Mucosa of descending colon (tissue), 3 donors: ENCODE measurements around the gene RNASE2. TPM values are rescaled to one million over a fixed set of nuclear protein-coding genes. Genes with fewer than 3 reads are reported as not detected.
"Not testable (repeated sequence)": the region's sequence is repeated elsewhere in the genome, so short reads cannot be mapped to it uniquely, and the experiment has no call there.

Source experiments
- ATAC-seq: fragments of 200-7000 bp; cut with Tn5 transposase; one replicate; pipeline ENCODE4 v1.9.1; 2020; ENCODE audit warnings: mild to moderate bottlenecking, moderate library complexity
- DNase-seq, 3 donors: peaks; one replicate each; pipeline ENCODE4 v3.0.0-alpha.2; 2020
- H3K36me3 ChIP-seq: fragments of 200-600 bp; one replicate; pipeline ENCODE4 v1.8.0; 2021; ENCODE audit warnings: low read depth, mild to moderate bottlenecking
- H3K4me1 ChIP-seq: fragments of 200-600 bp; one replicate; pipeline ENCODE4 v1.8.0; 2021; ENCODE audit warnings: low read depth, mild to moderate bottlenecking
- H3K4me3 ChIP-seq: fragments of 200-600 bp; one replicate; pipeline ENCODE4 v1.8.0; 2021; ENCODE audit warnings: mild to moderate bottlenecking
- H3K9me3 ChIP-seq: fragments of 200-600 bp; one replicate; pipeline ENCODE4 v1.8.0; 2021; ENCODE audit warnings: mild to moderate bottlenecking
- intact Hi-C, 2 donors: fragments of 100-400 bp; cut with DNase I in 1 of 2; cut with micrococcal nuclease in 1 of 2; formaldehyde crosslinking; loops; one replicate each; pipeline versions ENCODE4 v1.11.0 to v1.11.1; 2022; cut with DNase I, micrococcal nuclease
- long read RNA-seq, 2 donors: library from polyadenylated mRNA; unstranded; transcript quantifications; one replicate each; pipeline ENCODE4 v2.0.0, GENCODE V29; 2019 to 2021
- total RNA-seq, 3 donors: library from RNA; stranded (reverse); fragmentation: NEBNext Ultra II Directional in 2 of 3; extraction: Animal tissue kit (Norgen Biotek cat#: 25700) in 2 of 3; gene quantifications; one replicate each; pipeline versions ENCODE4 v1.2.1 to v1.2.4, GENCODE V29; 2021 to 2023
- TF ChIP-seq, protein P1 (sequence below): fragments of 200-600 bp; IDR thresholded peaks from one replicate; pipeline ENCODE4 v1.8.0; 2022; ENCODE audit warnings: antibody characterized with exemption, mild to moderate bottlenecking
- donor health status: DM: no; HTN: no; CAD: no; lungs with moderate emphysema.
- donor health status: DM: no; HTN: no; CAD: no.
- donor health status: DM: no; HTN: yes; CAD: no.

RNASE2 gene
- 1 to 10 TPM in 1 of 3 donors, under 1 TPM in 1, not detected in 1; 0.96 to 4.0 TPM for total RNA-seq
- long read RNA-seq, donor 1 = 0 reads
- long read RNA-seq, donor 2 = 0 reads

DNA sequence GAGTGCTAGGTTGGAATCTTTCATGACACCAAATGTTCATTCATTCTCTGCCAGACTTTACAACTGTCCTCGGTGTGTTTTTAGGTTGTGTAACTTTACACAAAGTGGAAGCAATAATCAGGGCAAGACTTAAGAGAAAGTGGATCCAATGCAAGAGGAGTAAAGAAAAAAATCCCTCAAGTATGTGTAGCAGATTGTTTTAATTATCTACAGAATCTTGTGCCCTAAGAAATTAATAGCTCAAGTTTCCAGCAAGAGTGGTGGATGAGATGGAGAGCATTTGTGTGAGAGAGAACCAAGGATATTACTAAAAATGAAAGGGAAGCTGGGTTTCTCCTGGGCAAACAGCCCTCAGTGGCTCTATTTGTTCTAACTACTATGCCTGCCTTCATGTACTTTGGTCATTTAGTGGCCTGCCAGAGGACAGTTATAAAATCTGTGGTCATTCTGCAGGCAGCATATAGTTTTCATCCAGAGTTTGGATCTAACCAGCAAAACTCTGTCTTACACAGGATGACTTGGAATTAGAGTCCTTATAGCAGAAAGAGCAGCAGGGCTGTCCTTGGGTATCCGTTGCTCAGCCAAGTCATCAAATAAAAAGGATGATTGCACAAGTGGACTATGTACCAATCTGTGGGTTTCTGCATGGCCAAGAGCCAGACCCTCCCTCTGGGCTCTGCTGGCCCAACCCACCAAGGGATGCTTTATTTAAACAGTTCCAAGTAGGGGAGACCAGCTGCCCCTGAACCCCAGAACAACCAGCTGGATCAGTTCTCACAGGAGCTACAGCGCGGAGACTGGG is at the start of gene RNASE2:
TSS of gene RNASE2 (plus strand) at position 752 of the 802 bp plus-strand sequence. CDS start 285 bp downstream, outside the sequence.
- H3K9me3 ChIP-seq, H3K36me3 ChIP-seq, DNase-seq, H3K4me1 ChIP-seq, intact Hi-C loops, H3K4me3 ChIP-seq: not testable (repeated sequence)
- ATAC-seq = peak; percentile 49

DNA sequence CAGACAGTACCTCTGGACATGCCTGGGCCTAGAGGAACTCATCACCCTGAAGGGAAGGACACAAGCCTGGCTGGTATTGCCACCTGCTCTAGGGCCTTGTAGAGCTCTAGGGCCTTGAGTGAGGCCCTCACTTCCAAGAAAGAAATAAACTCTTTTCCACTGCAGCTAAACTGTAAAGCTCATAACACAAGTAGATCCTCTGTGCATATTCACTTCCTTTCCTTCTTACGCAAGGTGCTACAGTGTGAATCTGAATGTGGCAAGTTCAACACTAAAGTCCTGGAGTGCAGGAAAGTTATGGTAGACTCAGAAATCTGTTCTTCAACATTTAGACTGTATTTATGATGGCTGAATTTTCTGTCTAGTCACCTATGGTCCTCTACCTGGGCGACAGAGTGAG is 49.6 kb upstream of the RNASE2 start:
- no peak overlapping the region for H3K4me3 ChIP-seq
- ATAC-seq = no peak
- no peaks in the 10 kb centered on the region for H3K9me3 ChIP-seq
- H3K36me3 ChIP-seq = no peaks in the 10 kb centered on the region
- TF ChIP-seq, protein P1, sequence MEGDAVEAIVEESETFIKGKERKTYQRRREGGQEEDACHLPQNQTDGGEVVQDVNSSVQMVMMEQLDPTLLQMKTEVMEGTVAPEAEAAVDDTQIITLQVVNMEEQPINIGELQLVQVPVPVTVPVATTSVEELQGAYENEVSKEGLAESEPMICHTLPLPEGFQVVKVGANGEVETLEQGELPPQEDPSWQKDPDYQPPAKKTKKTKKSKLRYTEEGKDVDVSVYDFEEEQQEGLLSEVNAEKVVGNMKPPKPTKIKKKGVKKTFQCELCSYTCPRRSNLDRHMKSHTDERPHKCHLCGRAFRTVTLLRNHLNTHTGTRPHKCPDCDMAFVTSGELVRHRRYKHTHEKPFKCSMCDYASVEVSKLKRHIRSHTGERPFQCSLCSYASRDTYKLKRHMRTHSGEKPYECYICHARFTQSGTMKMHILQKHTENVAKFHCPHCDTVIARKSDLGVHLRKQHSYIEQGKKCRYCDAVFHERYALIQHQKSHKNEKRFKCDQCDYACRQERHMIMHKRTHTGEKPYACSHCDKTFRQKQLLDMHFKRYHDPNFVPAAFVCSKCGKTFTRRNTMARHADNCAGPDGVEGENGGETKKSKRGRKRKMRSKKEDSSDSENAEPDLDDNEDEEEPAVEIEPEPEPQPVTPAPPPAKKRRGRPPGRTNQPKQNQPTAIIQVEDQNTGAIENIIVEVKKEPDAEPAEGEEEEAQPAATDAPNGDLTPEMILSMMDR = no peak
- no peaks in the 10 kb centered on the region for H3K4me1 ChIP-seq
- DNase-seq = no peak
- intact Hi-C loops = no loop called here

DNA sequence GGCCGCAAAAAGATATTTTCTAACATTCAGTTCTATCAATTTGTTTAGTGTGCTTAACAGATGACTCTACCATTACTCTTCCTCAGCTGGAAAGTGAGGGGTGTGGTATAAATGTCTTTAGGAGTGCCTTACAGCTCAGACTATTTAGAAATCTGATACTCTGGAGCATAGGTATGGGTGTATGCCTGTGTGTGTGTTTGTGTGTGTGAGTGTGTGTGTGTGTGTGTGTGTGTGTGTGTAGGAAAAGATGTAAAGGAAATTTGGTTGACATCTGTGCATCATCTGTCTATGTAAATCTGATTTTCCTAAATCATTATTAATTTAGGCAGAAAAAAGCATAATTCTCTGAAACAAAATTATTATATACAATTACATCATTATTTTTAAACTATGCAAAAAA is 48.1 kb upstream of the RNASE2 start:
- ATAC-seq = no peak
- TF ChIP-seq, protein P1 = no peak

DNA sequence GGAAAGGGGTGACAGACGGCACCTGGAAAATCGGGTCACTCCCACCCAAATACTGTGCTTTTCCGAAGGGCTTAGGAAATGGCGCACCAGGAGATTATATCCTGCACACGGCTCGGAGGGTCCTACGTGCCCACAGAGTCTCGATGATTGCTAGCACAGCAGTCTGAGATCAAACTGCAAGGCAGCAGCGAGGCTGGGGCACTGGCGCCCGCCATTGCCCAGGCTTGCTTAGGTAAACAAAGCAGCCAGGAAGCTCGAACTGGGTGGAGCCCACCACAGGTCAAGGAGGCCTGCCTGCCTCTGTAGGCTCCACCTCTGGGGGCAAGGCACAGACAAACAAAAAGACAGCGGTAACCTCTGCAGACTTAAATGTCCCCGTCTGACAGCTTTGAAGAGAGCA is 44.5 kb upstream of the RNASE2 start:
- H3K4me1 ChIP-seq, H3K9me3 ChIP-seq, H3K36me3 ChIP-seq, ATAC-seq, DNase-seq, intact Hi-C loops, H3K4me3 ChIP-seq: not testable (repeated sequence)

More for the DNA sequence above, 48.1 kb upstream of the RNASE2 start:
- no peaks in the 10 kb centered on the region for H3K36me3 ChIP-seq
- no peak overlapping the region for H3K4me3 ChIP-seq
- H3K4me1 ChIP-seq = no peaks in the 10 kb centered on the region
- no peak for DNase-seq
- no peaks in the 10 kb centered on the region for H3K9me3 ChIP-seq
- intact Hi-C loops = no loop called here

DNA sequence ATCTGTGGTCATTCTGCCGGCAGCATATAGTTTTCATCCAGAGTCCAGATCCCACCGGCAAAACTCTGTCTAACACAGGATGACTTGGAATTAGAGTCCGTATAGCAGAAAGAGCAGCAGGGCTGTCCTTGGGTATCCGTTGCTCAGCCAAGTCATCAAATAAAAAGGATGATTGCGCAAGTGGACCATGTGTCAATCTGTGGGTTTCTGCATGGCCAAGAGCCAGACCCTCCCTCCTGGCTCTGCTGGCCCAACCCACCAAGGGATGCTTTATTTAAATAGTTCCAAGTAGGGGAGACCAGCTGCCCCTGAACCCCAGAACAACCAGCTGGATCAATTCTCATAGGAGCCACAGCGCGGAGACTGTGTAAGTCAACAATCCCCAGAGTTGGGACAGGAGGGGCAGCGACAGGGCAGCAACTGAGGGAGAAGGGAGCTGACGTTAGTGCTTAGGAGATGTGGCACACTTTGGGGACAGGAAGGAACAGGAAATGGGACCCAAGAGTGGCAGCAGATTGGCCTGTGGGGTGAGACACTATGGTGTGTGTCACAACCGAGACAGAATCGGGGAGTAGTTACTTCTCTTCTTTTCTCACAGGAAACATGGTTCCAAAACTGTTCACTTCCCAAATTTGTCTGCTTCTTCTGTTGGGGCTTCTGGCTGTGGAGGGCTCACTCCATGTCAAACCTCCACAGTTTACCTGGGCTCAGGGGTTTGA is 36.1 kb upstream of the RNASE2 start:
- H3K36me3 ChIP-seq, H3K4me3 ChIP-seq, ATAC-seq, H3K9me3 ChIP-seq, H3K4me1 ChIP-seq, intact Hi-C loops: not testable (repeated sequence)
- DNase-seq = peak in 1 of 3 donors; percentile 27

DNA sequence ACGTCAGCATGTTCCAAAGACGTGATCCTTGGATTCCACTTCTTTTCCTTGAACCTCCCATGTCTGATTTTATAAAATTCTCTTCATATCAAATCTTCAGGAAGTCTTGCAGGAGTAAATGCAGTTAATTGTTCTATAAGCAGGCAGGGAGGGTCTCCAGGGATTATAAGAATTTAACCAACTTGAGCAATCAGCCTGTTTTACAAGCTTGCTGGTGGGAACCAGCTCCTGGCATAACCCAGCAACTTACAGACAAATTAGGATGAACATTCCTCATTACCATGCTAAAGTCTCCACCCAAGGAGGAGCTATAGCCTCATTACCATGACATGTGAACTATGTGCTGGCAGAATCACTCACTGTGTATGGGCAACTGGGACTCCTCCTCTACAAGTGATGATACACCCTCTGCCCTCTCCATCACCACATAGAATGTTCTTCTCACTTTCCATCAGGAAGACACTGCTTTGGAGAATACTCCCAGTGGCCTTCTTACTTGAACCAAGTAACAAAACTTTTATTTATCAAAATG is 31.5 kb upstream of the RNASE2 start:
- H3K36me3 ChIP-seq, DNase-seq, H3K4me1 ChIP-seq, H3K9me3 ChIP-seq, intact Hi-C loops, ATAC-seq, H3K4me3 ChIP-seq: not testable (repeated sequence)

DNA sequence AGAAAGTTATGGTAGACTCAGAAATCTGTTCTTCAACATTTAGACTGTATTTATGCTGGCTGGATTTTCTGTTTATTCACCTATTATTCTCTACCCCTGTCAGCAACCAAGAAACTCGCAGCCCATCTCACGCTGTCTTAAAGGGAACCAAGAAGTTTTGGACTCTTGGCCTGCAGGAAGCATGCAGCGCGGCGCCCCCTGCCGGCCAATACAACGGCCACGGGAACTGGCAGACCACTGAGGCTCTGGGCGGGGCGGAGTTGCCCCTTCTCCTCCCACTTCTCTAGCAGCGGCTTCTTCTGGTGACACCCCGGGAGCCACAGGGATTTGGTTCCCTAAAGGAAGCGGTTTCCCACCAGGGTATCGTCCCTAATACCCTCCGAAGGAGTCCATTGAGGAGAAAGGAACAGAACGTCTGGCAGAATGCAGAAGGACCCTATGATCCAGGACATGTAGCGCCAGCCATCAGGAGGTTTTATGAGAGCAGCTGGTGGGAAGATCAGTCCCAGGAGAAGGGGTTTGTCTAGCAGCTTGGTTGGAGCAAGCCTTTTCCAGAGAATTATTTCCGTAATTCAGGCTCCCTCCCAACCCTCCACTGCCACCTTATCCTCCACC is 21.0 kb upstream of the RNASE2 start:
- peak in 1 of 3 donors; percentile 18 for DNase-seq
- TF ChIP-seq, protein P1 = no peak
- no peak for ATAC-seq
- H3K9me3 ChIP-seq = no peaks in the 10 kb centered on the region
- no peaks in the 10 kb centered on the region for H3K4me1 ChIP-seq
- intact Hi-C loops = no loop called here
- H3K36me3 ChIP-seq = no peaks in the 10 kb centered on the region
- H3K4me3 ChIP-seq = no peak overlapping the region
